ENCODE results near the gene ATP6V0A4.
"Not testable (repeated sequence)": the region's sequence is repeated elsewhere in the genome, so short reads cannot be mapped to it uniquely, and the experiment has no call there.

The ATP6V0A4 gene

DNA sequence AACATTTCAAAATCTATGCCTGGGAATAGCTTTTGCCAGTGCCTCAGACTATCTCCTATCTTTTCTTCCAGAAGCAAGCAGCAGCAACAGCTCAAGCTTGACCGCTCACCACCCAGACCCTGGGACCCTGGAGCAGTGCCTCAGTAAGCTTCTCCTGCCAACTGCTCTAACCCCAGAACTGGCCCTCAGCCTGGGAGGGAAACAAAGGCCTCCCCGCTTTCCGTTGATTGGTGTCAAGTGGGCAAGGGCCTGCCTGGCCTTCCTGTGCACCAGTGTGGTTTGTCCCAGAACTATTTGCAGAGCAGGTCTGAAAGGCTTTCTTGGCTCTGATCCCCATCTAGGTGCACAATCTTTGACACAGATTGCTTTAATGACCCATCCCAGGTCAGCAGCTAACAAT is 3.3 kb upstream of the ATP6V0A4 start:
- DNase-seq = no peak

GRCh38 chr7:138799336-138800000 is 1.5 kb upstream of the ATP6V0A4 start:
- DNase-seq = no peak

- no peak for DNase-seq
Observed at GRCh38 chr7:138798836-138799235, 840 bp upstream of the ATP6V0A4 start.

DNA sequence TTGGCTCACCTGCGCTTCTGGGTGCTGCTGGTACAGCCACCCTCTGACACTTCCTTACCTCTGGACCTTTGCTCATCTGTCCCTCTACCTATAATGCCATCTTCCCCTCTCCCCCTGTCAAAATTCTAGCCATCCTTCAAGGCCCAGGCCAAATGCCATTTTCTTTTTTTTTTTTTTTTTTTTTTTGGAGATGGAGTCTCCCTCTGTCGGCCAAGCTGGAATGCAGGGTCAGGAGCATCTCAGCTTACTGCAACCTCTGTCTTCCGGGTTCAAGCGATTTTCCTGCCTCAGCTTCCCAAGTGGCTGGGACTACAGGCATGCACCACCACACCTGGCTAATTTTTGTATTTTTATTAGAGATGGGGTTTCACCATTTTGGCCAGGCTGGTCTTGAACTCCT is 950 bp downstream of the ATP6V0A4 start:
- not testable (repeated sequence) for DNase-seq

DNA sequence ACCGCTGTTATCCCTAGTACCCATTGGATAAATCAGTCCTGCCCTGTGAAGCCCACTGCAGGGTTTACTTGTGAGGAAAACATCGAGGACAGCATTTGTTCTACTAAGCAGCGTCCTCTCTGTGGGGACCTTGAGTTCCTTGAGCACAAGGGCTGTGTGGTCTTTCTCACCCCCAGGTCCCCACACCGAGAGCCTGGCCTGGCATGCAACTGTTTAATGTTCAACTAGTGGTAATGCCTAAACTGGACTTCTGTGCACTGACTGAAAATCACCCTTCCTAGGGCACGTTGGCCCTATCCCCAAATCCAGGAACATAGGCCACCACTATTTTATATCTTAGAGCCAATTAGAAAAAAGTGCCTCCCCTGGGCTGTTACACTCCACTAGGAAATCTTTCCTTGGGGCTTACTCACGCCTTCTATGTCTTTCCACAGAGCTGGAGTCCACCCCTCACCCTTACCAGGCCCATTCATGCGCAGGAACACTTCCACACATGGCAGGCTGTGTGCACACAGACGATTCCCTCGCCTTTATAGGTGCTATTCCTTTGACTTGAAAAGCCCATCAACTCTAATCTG is 1.9 kb downstream of the ATP6V0A4 start:
- no peak for DNase-seq

DNA sequence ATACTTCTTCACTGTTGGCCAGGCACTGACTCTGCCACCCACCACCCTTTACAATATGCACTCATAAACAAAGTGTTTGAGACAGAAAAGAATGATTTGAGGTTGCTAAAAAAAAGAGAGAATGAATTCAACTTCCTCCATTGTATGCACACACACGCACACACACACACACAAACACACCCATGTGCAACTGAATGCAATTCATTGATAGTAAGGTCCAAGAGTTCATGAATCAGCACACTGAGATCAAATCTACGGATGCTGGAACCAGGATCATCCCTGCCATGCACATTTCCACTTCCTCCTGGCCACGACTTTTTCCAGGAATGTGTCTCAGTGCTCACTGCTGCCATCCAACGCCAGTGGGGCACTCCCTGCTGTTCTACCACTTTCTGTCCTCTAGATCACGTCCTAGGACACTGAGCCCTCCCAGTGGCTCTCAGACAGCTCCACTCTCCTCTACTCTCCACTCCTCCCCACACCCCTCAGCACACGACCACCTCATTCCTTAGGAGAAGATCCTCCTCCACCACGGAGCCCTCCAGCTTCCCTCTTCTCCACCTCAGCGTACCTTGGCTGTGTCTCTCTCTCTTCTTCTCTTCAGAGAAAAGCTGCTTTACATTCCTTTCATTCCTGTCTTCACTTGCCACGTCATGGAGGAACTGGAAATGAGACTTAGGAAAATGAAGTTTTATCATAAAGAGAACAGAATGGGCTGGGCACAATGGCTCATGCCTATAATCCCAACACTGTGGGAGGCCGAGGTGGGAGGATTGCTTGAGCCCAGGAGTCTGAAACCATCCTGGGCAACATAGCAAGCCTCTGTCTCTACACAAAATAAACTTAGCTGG is 12.2 kb downstream of the ATP6V0A4 start:
- DNase-seq = no peak

GRCh38 chr7:138784692-138785091 is 13.3 kb downstream of the ATP6V0A4 start:
- DNase-seq = no peak

DNA sequence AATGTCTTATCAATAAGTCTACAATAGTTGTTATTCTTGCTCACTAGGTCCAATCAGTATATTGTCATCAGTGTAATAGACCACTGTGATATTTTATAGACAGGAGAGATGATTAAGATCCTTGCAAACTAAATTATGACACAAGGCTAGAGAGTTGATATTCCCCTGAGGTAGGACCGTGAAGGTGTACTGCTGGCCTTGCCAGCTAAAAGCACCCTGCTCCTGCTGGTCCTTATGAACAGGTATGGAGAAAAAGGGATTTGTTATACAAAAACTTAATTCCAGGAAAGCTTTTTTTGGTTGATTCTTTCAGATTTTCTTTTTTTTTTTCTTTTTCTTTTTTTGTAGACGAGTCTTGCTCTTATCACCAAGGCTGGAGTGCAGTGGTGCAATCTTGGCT is 17.0 kb downstream of the ATP6V0A4 start:
- no peak for DNase-seq

DNA sequence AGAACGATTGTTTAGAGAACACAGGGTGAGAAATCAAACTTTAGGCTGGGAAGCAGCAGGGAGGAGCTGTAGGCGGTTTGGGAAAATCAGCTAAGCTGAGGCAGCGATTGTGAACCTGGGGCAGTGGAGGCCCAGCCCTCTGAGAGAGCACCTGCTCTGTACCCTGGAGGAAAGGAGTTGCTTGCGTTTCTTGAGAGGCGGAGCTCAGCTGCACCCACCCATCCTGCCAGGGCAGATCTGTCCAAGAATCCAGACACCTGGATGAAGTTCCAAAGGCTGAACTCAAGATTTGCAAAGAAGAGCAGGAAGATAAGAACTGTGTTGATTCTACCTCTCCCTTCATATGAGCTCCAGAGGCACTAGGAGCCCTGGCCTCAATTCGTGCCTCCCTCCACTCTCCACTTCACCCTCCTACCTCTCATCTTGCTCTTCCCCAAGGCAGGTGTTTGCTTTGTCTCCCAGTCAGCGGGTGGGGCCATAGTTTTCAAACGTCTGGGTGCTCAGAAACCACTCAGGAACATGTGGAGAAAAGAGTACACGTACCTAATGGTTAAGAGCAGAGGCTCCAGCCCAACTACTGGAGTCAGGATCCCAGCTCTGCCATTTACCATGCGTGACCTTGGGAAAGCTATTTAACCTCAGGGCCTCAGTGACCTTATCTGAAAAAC is 21.7 kb downstream of the ATP6V0A4 start:
- no peak for DNase-seq

- DNase-seq = no peak
Observed at GRCh38 chr7:138773817-138774216, 24.2 kb downstream of the ATP6V0A4 start.

- DNase-seq = no peak
Observed at GRCh38 chr7:138773176-138773575, 24.8 kb downstream of the ATP6V0A4 start.

DNA sequence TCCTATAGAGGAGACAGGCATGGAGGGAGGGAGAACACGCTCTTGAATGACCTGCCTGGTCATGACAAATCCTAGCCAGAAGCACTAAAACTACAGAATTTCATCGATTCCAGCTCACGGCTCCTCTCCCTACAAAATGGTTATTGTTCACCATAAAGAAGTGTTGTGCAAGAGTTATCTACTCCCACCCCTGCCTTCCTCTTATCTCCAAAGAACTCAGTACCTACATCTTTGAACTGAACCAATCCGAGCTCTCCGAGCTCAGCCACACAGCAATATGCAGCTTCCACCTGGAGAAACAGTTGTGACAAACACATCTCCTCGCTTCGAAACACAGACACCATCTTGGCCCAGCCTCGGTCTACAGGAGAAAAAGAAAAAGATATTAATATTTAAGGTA is 27.1 kb downstream of the ATP6V0A4 start:
- no peak for DNase-seq

GRCh38 chr7:138768241-138768640 is 29.8 kb downstream of the ATP6V0A4 start:
- DNase-seq = no peak

DNA sequence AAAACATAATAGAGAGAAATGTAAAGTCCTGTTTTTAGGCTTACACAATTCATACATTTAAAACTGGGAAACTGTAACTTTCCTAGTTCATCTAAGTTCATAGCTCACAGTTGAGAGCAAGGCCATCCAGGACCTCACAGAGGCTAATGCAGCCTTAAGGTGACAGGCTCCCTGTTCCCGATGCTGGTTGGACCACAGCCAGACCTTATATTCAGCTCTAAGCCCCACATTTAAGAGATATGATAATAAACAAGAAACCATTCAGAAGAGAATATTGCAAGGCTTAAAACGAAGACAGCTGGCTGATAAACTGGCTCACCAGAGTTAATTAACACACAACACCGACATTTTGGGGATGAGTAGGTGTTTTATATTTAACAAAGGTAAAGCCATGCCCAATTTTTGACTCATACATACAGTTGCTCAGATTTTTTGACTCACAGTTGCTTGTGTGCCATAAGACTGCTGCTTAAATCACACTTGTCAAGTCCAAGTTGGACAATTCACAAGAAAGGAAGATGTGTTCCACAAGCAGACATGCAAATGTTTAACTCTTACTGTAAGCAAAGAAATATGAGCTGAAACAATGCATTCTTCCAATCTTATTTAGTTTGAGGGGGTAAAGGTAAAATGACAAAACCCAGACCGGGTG is 41.3 kb downstream of the ATP6V0A4 start:
- no peak for DNase-seq

GRCh38 chr7:138755842-138756590 is 42.0 kb downstream of the ATP6V0A4 start:
- no peak for DNase-seq

- no peak for DNase-seq
Observed at GRCh38 chr7:138755331-138755747, 42.7 kb downstream of the ATP6V0A4 start.

DNA sequence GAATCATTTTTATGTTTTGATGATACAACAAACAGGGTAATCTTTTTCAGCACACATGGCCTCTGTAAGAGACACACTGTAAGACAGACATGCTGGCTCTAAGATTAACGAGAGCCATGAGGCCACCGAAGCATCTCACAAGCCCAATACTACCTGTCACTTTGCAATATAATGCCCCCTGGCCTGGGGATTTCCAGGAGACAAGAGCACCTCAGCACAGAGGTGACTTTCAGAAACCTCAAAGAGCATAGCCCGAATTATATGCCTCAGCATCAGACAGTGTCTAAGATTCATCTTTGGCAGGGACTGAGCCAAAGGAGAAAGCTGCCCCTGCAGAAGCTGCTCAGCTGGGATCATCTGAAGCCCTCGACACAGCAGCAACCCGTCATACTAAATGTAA is 44.4 kb downstream of the ATP6V0A4 start:
- DNase-seq = no peak

- DNase-seq = no peak
Observed at GRCh38 chr7:138753150-138753518, 44.9 kb downstream of the ATP6V0A4 start.

DNA sequence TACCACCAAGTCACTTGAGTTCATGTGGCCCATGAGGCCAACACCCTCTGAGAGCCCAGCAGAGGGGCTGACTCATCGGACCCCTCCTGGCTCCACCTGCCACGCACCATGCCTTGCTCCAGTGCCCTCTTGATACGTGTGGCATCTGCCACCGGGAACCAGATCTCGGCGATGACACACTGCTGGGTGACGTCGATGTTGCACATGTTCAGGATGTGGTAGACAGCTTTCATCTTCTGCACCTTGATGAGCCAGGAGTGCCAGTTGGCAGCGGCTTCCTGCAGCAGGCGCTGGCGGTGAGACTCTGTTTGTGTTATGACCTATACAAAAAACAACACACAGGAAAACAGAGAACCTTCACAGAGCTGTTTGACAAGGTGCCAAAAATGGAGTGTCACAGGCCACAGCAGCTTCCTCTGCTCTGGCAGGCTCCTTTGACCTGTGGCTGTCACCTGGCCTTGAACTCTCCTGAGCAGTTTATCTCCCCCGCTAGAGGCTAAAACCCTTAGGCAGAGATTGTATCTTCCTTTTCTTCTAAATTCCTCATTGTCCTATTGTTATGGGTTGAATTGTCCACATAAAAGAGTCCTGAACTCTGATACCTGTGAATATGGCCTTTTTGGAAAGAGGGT is 45.4 kb downstream of the ATP6V0A4 start:
- DNase-seq = no peak

DNA sequence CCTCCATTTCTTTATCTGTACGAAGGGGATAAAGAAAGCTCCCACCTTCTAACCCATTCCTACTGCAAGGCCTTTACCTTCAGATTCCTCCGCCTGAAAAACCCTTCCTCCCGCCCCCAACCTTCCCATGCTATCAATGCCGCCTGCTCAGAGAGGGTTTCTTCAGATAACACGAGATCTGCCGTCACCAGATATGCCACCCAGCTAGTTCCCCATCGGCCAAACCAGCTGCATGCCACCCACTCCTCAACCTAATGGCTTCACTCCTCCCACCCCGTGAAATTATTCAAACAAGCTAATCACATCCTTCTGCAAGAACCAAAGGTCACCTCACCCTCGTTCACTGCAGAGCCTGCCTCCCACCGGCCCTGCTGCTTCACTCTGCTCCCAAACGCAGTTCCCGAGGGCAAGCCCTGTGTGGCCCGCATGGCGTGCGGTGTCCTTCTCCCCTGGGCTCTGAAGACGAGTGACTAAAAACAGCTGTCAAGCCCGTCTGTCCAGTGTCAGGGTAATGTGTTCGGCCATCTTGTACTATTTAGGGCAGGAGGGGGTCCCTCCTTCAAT is 47.0 kb downstream of the ATP6V0A4 start:
- DNase-seq = no peak

DNA sequence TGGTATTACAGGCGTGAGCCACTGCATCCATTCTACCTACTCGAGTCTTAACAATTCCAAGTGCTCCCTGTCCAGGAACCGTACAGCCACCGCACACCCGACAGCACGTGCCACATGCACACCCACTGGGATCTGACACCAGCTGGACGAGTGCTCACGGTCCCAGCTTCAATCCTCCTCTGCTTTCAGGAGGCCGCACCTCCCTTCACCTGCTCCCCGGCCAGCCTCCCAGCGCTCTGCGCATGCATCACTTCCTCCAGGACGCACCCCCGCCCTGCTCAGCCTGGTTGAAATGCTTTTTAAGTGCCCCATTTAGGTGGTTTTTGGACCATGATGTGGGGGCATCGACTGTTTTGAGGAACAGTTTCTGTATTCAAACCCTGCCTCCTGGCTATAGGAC is 47.5 kb downstream of the ATP6V0A4 start:
- DNase-seq = no peak

Data from amniotic stem cell (primary cell).